ENCODE results near the gene USP3. TPM values are rescaled to one million over a fixed set of nuclear protein-coding genes. Genes with fewer than 3 reads are reported as not detected.

USP3 gene
- total and polyA plus RNA-seq, 2 of the 13 experiments (the other 11 are each of a cell fraction or from before 2014, with no cell fraction given): 14.3 to 61.2 TPM

DNA sequence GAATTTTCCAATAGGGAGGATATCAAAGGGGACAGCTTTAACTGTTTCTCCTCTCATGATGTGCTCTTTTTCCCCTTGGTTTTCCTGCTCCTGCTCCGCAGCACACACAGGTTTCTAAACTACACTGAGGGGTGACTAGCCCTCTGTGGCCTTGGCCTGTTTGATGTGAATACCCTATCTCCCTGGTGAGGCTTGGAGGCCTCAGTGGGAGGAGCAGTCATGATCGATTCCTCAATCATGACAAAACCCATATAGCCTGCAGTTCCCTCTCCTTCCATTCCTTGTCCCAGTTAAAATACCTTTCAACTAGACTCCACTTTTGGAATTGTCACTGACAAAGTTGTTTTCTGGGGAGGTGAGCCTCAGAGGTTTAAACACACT lies 24.0 kb upstream of the USP3 start (continued):
- TF ChIP-seq, protein P1, sequence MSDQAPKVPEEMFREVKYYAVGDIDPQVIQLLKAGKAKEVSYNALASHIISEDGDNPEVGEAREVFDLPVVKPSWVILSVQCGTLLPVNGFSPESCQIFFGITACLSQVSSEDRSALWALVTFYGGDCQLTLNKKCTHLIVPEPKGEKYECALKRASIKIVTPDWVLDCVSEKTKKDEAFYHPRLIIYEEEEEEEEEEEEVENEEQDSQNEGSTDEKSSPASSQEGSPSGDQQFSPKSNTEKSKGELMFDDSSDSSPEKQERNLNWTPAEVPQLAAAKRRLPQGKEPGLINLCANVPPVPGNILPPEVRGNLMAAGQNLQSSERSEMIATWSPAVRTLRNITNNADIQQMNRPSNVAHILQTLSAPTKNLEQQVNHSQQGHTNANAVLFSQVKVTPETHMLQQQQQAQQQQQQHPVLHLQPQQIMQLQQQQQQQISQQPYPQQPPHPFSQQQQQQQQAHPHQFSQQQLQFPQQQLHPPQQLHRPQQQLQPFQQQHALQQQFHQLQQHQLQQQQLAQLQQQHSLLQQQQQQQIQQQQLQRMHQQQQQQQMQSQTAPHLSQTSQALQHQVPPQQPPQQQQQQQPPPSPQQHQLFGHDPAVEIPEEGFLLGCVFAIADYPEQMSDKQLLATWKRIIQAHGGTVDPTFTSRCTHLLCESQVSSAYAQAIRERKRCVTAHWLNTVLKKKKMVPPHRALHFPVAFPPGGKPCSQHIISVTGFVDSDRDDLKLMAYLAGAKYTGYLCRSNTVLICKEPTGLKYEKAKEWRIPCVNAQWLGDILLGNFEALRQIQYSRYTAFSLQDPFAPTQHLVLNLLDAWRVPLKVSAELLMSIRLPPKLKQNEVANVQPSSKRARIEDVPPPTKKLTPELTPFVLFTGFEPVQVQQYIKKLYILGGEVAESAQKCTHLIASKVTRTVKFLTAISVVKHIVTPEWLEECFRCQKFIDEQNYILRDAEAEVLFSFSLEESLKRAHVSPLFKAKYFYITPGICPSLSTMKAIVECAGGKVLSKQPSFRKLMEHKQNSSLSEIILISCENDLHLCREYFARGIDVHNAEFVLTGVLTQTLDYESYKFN (CRISPR knock-in tag; conservative IDR thresholded peaks at IDR 0.05): peak; percentile 88

DNA sequence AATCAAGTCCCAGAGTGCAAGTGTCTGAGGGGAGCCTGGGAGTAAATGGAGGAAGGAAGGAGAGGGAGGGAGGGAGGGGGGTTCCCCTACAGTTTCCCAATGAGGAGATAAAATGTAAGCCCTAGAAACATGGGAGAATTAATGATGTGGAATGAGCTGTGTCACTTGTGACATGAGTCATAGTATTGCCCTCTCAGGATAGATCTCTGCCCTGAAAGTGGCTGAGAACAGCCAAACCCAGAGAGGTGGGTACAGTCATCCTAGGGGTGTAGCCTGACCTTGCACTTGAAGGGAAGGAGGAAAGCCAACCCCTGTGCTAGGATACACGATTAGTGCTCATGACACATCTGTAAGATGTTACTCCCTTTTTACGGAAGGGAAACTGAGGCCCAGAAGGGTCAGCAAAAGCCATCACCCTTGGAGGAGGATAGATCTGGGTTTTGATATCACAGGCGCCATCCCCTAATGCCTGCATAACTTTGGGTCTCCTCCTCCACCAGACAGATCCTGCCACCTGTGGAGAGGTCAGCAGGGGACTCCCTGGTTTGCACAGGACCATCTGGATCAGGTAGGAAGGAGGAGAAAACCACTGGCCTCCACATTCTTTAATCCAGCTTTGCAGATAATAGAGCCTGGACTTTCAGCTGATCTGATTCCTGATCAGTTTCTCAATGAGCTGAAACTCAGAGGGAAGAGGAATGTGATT lies 23.1 kb upstream of the USP3 start:
- DNase-seq (ENCODE audit: low spot score) (no peak), ATAC-seq (peak; percentile 15; the same call in 1 of the 3 replicates), FAIRE-seq (no peak)
- H4K20me1 ChIP-seq (ENCODE audit: insufficient read depth, low read length): no peaks in the 10 kb centered on the region
- H3K36me3 ChIP-seq (replicated peaks in 1 of 2; ENCODE audit: control insufficient read depth in 1 of 2, insufficient read depth in 2 of 2, low read length in 2 of 2): no peaks in the 10 kb centered on the region
- peaks cover 88% of the 10 kb centered on the region for H3K4me1 ChIP-seq (ENCODE audit: insufficient read depth, low read length)
- no peak overlapping the region; the same call in none of the 2 replicates for H3K9ac ChIP-seq (ENCODE audit: insufficient read depth, low read depth, low read length)
- no peaks in the 10 kb centered on the region for H3K9me3 ChIP-seq (ENCODE audit: low read length)
- ChIA-PET POLR2A (interaction anchor here (0.6 to 5.7 kb wide), 6 partner anchors 9 to 1692 kb away, joined by 3 to 52 read pairs (median 3); partner anchors contain the start of gene USP3), CTCF (ENCODE audit: low intra/inter-chr PET ratio, low total read pairs) (no interaction called here)
- BruUV-seq (replicated peaks): no TSS peak
- no peaks in the 10 kb centered on the region for H3K27me3 ChIP-seq (ENCODE audit: control insufficient read depth in 1 of 2, insufficient read depth in 2 of 2, low read length in 2 of 2)
- intact Hi-C loops (cut with micrococcal nuclease; ENCODE audit: unreplicated experiment) (no loop called here), in situ Hi-C loops (cut with HindIII; ENCODE audit: extremely low pct_ligation_motif_present, low pct_unique_long_range_greater_than_20kb) (no loop called here)
- peak overlapping the region; percentile 69 for H2AFZ ChIP-seq (ENCODE audit: low read length)
- H3K79me2 ChIP-seq (ENCODE audit: insufficient read depth, low read length): no peaks in the 10 kb centered on the region
- peak overlapping the region; percentile 76 for H3K27ac ChIP-seq (ENCODE audit: extremely low read length, insufficient read depth, low read length)
- no peak overlapping the region; a peak in 1 of 6 replicates for H3K4me3 ChIP-seq (replicated peaks in 1 of 3; ENCODE audit: insufficient read depth in 1 of 3, low read depth in 2 of 3, low read length in 3 of 3)
- peak overlapping the region; percentile 75 for H3K4me2 ChIP-seq (ENCODE audit: low read depth, low read length)
- WGBS (ENCODE audit: low lambda C conversion rate): 20% methylated on average over 2 of the region's 3 CpGs
- TF ChIP-seq, protein P2, sequence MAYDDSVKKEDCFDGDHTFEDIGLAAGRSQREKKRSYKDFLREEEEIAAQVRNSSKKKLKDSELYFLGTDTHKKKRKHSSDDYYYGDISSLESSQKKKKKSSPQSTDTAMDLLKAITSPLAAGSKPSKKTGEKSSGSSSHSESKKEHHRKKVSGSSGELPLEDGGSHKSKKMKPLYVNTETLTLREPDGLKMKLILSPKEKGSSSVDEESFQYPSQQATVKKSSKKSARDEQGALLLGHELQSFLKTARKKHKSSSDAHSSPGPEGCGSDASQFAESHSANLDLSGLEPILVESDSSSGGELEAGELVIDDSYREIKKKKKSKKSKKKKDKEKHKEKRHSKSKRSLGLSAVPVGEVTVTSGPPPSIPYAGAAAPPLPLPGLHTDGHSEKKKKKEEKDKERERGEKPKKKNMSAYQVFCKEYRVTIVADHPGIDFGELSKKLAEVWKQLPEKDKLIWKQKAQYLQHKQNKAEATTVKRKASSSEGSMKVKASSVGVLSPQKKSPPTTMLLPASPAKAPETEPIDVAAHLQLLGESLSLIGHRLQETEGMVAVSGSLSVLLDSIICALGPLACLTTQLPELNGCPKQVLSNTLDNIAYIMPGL (CRISPR knock-in tag; IDR thresholded peaks at IDR 0.05; ENCODE audit: borderline replicate concordance in 1 of 2, low read depth in 1 of 2): 0 out of 4 replicates have a peak, but pooled peaks of 1 of the 2 experiments have one; percentile 8
- TF ChIP-seq ATAD3A (CRISPR knock-in tag; IDR thresholded peaks at IDR 0.05) (no peak), FOSL2 (CRISPR knock-in tag; IDR thresholded peaks at IDR 0.05) (peak; percentile 44; the same call in 1 of the 2 replicates), CREB1 (IDR thresholded peaks at IDR 0.05) (0 out of 2 replicates have a peak, but pooled peaks have one; percentile 19), CREB1 (CRISPR knock-in tag; IDR thresholded peaks at IDR 0.05) (no peak), KDM5A (IDR thresholded peaks at IDR 0.05; ENCODE audit: borderline replicate concordance, low read length) (no peak)

Data from HepG2 (cell line).